Prostate gland (tissue), 2 donors: ENCODE measurements around the gene GRAMD1B.

Experiments used
- CTCF ChIP-seq, 4 experiments: fragments of 200-600 bp in 2 of 4; fragments of 450-650 bp in 2 of 4; sonication (generic) in 2 of 4; IDR thresholded peaks; 1 replicate in 3 of 4; 2 replicates in 1 of 4; pipeline ENCODE4 v1.5.1; 2016 to 2019; ENCODE audit warnings: antibody characterized with exemption in 4 of 4, mild to moderate bottlenecking in 2 of 4, moderate library complexity in 2 of 4
- POLR2A ChIP-seq: fragments of 450-650 bp; IDR thresholded peaks from one replicate; pipeline ENCODE4 v1.6.1; 2016; ENCODE audit warnings: antibody characterized with exemption, mild to moderate bottlenecking
- POLR2AphosphoS5 ChIP-seq: sonication (generic); formaldehyde crosslinking; IDR thresholded peaks from one replicate; pipeline ENCODE4 v1.6.1; 2017; ENCODE audit warnings: antibody characterized with exemption

DNA sequence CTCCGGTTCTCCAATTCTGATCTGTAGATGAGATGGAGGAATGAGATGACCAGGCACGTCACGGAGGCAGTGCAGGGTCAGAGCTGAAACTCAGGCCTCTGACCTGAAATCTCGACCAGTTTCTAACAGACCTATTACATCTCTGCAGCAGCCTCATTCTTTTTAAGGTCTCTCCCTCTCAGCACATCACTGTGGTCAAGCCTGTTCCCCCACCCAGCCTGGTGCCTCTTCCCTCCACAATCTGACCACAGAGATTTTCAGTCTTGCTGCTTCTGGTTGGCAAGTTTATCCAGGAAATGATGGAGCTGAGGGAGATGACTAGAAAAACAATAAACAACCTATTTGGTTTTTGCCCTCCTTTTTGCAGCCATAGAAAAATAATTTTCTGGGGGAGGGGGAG is 9.5 kb downstream of the GRAMD1B start:
- TF ChIP-seq CTCF (IDR thresholded peaks at IDR 0.05) (no peak), POLR2A (no peak), POLR2AphosphoS5 (no peak)
